B cell (primary cell): Measurements from ENCODE around the gene IQCK.
A peak's percentile ranks its signal among the peaks of the same experiment; 100 is the strongest.

Source experiments
- EZH2 ChIP-seq: IDR thresholded peaks from 2 replicates; pipeline ENCODE4 v1.6.1; 2012; ENCODE audit warnings: borderline replicate concordance, low read depth, mild to moderate bottlenecking, moderate library complexity, low read length; ENCODE audit not compliant: insufficient read depth, poor library complexity, severe bottlenecking
- TF ChIP-seq, protein P1 (sequence below): fragments of 200-600 bp; IDR thresholded peaks from one replicate; pipeline ENCODE4 v1.8.0; 2022; ENCODE audit warnings: antibody characterized with exemption, mild to moderate bottlenecking

DNA sequence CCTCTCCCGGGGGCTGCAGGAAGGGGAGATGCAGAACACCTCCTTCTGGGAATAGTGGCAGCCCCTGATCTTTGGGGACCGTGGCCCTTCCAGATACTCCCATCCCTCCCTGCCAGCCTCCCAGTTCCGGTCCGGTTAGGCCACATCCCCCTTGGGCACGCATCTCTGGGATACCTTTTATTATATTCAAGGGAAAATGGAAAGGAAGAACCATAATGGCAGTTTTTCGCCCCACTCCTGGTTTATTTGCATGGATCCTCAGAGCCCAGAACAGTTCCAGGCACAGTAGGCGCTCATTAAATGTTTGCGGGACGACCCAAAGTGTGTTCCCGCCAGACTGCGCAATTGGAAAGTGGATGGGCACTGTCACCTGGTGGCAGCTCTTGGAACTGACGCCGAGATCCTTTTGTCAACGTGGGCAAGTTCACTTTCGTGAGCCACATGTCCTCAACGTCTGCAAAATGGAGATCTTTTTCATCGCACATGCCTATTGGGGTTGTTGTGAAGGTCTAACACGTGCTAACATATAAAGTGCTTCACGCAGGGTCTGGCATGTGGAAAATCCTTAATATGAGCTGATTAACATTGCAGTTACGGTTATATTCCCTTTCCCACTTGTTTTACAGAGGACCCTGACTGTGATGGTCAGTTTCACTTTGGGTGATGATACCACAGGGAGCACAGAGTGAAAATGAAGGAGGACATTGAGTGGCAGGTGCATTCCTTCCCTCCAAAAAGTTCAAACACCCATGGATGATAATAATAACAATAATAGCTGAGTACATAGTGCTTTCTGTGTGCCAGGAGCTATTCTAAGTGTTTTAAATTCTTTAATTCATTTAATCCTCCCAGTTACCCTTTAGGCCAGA lies 168.2 kb downstream of the IQCK start:
- TF ChIP-seq, protein P1, sequence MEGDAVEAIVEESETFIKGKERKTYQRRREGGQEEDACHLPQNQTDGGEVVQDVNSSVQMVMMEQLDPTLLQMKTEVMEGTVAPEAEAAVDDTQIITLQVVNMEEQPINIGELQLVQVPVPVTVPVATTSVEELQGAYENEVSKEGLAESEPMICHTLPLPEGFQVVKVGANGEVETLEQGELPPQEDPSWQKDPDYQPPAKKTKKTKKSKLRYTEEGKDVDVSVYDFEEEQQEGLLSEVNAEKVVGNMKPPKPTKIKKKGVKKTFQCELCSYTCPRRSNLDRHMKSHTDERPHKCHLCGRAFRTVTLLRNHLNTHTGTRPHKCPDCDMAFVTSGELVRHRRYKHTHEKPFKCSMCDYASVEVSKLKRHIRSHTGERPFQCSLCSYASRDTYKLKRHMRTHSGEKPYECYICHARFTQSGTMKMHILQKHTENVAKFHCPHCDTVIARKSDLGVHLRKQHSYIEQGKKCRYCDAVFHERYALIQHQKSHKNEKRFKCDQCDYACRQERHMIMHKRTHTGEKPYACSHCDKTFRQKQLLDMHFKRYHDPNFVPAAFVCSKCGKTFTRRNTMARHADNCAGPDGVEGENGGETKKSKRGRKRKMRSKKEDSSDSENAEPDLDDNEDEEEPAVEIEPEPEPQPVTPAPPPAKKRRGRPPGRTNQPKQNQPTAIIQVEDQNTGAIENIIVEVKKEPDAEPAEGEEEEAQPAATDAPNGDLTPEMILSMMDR = peak; percentile 92
- no peak for TF ChIP-seq EZH2
